GM21825 (cell line): Measurements from ENCODE around the gene OXGR1.
"Not testable (repeated sequence)": the region's sequence is repeated elsewhere in the genome, so short reads cannot be mapped to it uniquely, and the experiment has no call there.

Experiments used
- ATAC-seq: cut with Tn5 transposase; IDR thresholded peaks from one replicate; pipeline ENCODE4 v1.9.1; 2021; ENCODE audit warnings: mild to moderate bottlenecking, moderate library complexity; ENCODE audit not compliant: unreplicated experiment

OXGR1 gene

DNA sequence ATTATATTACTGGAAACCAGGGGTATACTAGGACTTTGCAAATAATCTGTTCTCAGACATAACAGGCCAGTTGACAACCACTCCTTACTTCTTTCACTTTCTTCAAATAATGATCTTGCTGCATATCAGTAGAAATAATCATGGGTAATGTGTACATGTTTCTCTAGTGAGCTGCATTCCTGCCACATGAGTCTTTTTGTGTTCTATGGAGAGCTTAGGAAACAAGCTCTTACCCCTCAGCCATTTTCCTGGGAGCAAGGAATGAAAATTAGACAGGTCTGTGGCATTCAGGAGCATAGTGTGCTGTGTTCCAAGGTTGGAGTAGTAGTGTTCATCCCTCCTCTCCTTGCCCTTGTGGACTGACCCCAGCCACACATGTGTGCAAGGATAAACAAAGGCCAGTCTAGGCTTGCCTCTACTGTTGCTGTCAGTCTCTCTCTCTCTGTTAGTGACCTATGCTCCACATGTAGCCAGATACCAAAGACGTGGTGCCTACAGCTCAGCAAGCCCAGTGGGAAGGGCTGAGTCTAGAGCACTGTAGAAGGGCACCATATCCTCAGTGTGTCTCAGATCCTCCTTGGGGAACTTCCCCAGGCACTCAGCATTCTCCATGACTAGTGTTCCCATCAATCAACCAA is 11.5 kb upstream of the OXGR1 start:
- no peak for ATAC-seq

DNA sequence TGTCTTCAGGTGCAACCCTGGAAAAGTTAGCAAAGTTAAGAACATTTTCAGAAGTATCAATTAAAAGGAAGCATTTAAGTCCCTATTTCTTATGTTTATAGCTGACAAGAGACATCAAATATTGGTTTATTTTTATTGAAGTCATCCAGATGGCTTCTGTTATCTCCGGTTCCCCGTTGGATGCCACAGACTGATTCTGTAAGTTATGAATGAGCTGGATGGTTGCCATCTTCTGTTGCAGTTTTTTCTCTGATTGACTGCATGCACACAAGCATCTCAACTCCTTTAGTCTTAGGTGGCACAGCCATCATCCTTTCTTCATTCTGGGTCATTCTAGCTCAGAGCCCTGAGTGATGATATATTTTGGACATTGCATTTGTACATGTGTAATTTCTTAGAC is 10.6 kb upstream of the OXGR1 start:
- ATAC-seq: no peak

DNA sequence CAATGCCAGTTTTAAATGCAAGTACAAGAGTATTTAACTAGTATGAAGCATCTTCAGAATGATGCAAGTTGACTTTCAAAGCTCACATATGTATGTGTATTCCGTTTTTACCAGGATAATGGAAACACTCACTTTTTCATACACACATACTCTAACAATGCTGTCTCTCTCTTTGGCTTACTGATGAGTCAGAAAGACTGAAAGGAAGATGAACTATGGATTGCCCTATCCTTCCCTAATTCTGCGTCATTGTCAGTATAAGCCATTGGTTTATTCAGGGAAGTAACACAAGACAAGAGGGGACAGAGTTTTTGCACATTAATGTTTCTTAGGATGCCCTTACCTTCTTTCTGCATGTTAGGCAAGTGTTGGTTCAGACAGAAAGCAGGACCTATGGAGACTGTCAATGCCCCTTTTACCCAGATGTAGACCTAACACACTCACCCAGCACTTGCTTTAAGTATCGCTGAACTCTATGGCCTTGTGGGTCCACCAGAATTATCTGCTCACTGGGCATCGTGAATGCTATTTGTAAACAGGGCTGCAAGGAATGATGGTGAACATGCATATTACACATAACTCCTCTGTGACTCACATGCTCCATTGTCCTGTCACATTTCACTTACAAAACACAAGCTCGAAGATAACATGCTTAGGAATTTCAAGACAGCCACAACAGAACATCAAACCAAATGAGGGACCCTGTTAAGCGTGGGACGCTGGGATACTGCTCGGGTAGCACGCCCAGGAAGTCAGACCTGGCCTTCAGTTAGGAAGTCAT is 10.0 kb upstream of the OXGR1 start:
- ATAC-seq: no peak

DNA sequence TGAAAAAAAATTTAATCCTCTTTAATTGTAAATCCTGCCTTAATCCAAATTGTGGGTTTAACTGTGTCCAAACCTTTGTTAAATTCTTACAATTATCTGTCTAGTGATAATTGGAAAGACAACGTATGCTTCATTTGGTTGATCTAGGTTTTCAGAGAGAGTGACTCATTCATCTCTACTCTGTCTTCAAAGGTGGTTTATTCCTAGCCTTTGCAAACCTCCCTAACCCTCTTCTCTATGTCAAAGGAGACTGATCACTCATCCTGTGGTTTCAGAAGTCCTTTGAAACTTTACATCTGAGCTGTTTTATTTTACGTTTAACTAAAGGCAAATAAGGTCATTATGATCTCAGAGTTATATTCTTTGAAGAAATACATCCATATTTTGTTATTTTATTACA is 8.8 kb upstream of the OXGR1 start:
- ATAC-seq: no peak

DNA sequence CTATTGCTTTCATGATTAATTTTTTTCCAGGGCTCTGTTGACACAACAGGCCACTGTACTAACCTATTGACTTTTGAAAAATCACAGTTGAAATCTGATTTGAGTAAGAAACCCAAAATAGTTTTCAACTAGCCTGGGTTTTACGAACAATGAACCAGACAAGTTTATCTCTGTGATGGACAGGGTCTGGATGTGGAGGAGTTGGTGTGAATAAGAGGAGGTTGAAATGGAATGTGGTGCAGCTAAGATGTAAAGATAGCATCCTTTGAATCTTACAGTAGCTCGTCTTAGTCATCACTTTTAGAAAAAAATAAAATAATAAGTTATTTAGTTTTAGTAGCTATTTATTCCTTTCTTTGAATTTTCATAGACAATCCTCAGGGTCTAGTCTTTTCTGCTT is 8.3 kb upstream of the OXGR1 start:
- no peak for ATAC-seq

DNA sequence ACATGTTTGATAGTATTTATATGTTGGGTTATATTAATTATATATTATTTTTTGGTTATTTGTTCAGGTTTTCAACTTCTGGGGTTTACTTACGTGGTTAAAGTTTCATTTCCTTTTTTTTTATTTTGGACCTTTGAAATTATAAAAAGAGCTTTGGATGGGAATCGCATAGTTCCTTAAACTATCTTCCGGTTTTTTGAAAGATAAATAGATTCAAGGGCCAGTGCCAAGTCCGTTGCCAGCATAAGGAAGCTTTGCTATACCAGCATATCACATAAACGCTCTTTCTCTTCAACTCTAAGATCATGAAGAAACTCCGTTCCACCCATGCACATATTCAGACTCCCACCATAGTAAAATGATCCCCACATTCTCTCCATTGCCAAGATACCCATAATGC is 7.4 kb upstream of the OXGR1 start:
- ATAC-seq: no peak

DNA sequence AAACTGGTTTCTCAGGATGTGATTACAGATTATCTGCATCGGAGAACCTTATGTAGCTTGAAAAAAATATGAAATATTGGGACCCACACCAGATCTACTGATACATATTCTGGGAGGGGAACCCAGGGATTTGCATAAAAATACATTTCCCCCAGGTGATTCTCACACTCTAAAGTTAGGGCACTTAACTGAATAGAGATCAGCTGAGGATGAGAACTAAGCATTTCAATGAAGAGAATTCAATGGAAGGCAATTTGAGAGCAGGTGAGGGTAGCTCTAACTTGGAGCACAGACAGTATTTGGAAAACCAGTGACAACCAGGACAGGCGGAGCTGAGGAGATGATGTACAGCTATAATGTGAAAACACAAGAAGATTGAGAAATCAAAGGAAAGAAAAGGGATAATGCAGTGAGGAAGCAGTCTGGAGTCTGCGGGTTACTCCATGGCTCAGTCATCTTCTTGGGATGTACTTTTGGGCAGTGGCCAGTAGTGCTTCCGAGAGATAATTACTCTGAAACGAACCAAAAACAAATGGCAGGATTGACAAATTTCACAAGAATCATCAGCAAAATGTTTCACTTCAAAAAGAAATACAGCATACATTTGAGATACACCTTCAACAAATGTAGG is 6.1 kb upstream of the OXGR1 start:
- no peak for ATAC-seq

DNA sequence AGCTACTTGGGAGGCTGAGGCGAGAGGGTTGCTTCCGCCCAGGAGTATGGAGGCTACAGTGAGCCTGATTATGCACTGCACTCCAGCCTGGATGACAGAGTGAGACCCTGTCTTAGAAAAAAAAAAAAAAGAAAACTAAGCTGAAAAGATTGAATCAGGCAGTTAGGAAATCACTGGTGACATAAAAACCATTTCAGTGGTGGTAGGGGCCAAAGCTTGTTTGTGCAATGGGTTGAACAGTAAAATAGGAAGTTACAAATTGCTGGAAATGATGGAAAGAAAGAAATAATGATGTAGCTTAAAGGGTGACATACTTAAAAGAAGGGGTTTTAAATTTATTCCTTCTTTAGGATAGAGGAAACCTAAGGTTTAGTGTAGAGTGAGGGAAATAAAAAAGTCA is 4.8 kb upstream of the OXGR1 start:
- no peak for ATAC-seq

DNA sequence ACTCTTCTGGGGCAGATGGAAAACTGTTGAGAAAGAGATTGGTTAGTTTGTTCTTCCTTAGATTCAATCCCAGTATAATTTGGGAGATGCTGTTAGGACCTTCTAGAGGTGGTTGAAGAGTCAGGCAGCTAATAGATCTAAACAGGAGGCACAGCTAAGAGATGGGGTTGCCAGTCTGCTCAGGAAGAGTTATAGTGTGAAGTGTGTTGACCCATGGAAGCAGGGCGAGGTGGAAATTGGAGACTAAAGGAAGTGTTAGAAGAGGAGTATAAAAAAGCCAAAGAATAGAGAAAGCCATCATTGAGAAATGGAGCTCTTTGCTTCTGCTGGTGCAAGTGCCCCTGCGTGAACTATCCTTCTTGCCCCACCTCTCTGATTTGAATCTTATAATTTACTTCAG is 3.8 kb upstream of the OXGR1 start:
- no peak for ATAC-seq

DNA sequence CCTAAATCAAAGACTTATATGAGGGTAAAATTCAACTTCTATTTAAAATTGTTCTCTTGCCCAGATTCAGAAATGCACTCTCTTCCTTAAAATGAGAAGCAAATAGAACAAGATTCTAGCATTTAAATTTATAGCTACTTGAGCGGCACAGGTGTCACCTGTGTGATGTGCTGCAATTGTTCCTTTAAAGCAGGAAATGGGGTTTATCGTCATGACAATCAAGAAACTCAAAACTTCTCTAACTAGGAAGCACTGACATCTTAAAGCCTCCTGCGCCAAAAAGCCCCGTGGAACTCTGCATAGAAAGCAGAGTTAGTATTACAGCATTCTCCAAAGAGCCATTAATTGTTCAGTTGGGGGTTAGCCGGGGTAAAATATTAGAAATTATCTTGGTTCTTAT is 2.6 kb upstream of the OXGR1 start:
- ATAC-seq: no peak

DNA sequence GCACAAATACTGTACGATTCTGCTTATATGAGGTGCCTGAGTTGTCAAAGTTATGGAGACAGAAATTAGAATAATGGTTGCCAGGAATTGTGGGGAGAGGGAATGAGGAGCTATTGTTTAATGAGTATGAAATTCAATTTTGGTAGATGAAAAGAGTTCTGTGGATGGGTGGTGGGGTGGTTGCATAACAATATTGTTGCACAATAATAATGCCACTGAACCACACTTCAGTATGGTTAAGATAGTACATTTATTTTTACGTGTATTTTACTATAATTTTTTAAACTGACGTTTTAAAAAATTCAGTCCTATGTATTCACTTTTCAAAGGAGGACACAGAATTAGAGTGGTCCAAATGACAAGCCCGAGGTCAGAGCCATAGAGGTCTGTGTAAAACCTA is 1.8 kb upstream of the OXGR1 start:
- no peak for ATAC-seq

DNA sequence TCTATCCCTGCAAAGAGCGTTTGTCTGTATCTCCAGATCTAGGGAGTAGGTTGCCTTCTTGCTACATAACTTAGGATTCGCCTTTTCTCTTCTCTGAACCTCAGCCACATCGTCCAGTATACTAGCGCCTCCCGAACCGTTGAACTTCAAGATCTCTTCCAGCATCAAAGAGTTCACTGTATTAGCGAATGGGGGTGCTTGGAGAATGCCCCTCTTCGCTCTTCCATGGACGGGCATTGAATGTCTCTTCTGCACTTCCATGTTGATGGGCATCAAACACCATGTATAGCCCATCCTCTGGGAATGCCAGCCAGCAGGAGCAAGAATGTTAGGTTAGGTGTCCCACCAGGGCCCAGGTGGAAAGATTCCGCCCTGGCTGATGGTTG is 575 bp upstream of the OXGR1 start:
- ATAC-seq: no peak

DNA sequence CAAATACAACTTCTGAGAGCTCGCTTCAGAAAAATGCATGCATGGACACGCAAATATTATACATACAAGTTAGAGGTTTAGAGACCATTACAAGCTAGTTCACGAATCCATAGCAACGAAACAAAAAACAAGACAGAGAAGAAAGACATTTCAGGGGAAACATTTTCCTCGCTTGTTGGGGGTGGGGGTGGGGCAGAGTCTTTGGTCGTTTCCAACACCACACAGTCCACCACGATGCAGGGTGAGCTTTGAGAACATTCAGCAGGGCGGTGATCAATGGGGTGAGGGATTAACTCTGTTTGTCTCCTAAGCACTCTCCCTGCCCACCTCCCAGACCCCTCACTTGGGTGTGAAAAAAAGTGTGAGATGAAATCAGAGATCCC is 651 bp downstream of the OXGR1 start:
- no peak for ATAC-seq

DNA sequence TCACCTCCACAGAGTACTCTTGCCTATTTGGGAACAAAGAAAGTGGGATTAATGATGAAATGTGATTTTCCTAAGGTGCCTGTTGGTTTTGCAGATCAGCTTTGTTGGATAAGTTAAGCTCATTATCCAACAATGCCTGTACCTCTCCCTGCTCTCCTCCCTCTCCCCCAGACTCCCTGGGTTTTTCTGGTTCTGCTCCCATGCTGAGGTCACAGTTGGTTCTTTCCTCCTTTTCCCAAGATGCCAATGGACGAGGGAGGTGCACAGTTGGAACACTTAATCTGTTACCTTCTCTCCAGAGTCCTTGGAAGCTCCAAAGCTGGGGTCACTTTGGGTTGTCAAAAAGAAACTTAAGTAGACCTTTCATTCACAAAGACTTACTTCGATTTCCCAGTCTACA is 1.6 kb downstream of the OXGR1 start:
- ATAC-seq: no peak

DNA sequence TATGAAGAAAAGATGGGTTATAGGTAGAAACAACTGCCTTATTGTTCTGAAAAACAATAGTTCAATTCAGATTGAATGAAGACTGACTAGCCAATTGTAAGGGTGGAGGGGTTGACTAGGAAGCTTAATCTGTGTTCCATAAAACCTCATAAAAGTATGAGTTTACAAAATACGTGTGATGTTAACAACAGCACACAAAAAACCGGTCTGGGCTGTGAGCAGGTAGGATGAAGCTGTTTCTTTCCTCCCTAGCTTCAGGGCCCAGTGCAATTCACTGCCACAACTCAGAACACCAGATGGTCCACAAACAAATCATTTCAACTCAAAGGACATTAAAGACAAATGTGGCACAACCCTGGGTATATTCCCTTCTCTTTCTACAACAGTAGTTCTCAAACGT is 3.2 kb downstream of the OXGR1 start:
- no peak for ATAC-seq

DNA sequence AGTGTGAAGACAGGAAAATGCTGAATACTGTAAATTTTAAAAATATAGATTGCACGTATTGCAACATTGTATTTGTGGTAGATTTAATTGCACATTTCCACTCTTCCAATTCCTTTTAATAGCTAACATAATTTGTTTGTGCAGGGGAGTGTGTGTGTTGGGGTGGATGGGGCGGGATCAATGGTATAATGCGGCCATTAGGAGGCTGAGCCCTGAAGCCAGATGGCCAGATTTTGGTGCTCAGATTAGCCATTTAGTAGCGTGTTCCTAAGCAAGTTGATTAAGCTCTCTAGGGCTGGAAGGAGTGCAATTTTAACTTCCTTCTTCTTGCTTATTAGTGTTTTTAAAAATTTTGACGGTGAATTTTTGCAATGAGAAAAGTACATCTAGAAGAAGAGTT is 5.8 kb downstream of the OXGR1 start:
- ATAC-seq: no peak

DNA sequence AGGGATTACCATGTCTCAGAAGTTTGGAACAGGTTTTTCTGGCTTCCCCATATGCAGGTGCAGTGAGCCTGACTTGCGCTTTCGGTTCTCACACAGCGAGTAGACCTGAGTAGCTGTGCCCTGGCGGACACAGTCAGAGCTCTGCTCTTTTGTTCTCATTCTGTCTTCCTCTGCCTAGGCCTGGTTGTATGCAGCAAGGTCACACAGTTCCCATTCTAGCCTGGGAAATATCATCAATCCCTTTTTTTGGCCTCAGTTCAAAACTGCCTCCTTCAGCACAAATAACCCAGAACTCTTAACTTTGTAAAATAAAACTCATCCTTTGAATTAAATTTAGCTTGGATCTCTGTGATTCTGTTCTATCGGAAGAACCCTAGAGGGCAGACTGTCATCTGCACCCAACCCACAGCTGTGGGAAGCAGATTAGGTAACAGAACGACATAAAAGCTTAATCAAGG is 10.2 kb downstream of the OXGR1 start:
- ATAC-seq: peak; percentile 100

DNA sequence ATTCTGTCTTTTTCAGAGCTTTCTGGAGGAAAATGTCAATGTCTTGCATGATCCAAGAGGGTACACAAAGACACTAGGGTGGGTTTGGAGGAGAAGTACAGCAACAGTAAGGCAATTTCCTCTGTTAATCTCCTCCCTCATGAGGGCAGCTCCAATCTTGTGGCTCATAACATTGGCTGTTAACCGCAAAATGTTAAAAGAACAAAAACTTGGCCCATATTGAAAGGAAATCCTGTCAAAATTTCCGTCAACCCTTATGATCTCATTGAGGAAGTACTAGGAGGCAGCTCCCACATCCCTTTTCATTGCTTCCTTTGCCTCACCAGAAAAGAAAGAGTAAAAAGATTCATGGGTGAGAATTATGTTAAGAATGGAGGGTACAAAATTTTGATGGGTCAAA is 11.6 kb downstream of the OXGR1 start:
- no peak for ATAC-seq

DNA sequence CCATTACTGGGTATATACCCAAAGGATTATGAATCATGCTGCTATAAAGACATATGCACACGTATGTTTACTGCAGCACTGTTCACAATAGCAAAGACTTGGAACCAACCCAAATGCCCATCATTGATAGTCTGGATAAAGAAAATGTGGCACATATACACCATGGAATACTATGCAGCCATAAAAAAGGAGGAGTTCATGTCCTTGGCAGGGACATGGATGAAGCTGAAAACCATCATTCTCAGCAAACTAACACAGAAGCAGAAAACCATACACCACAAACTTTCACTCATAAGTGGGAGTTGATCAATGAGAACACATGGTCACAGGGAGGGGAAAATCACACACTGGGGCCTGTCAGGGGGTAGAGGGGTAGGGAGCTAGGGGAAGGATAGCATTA is 14.4 kb downstream of the OXGR1 start:
- not testable (repeated sequence) for ATAC-seq

DNA sequence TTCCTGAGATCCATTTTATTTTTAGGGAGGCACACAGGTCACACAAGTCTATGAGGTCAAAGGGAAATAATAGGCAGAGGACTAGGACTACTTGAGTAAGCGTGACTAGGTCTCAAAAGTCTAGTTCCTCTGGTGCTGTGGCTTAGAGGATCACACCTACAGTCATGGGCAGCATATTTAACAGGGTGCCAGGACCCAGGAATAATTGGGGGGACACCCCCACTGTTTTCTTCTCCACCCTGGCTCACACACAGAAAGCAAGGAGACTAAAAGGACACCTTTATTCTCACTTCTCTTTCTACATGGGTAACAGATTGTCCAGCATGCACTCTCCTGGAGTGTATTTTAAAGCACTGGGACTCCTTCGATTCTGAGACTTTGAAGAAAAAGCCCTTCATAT is 26.2 kb downstream of the OXGR1 start:
- ATAC-seq: no peak

DNA sequence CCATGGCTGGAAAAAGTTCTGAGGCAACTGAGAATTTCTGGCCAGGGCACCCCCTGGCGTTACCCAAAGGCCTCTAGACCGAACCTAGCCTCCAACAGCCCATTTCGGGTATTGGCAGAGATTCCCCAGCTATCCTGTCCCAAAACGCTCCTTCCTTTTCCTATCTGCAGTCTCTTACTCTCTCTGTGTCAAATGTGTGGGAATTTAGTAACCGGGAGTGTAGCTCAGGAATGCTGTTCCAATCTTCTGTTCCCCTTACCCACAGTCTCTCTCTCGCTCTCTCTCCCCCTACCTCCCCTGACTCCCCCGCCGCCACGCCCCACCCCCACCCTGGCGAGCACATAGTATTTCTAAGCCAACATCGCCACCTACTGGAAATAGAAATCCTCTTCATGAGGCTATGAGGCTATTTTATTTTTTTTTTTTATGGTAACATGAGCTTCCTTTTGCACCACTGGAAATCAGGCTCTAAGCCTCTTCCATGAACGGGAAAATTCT is 27.0 kb downstream of the OXGR1 start:
- ATAC-seq: no peak

DNA sequence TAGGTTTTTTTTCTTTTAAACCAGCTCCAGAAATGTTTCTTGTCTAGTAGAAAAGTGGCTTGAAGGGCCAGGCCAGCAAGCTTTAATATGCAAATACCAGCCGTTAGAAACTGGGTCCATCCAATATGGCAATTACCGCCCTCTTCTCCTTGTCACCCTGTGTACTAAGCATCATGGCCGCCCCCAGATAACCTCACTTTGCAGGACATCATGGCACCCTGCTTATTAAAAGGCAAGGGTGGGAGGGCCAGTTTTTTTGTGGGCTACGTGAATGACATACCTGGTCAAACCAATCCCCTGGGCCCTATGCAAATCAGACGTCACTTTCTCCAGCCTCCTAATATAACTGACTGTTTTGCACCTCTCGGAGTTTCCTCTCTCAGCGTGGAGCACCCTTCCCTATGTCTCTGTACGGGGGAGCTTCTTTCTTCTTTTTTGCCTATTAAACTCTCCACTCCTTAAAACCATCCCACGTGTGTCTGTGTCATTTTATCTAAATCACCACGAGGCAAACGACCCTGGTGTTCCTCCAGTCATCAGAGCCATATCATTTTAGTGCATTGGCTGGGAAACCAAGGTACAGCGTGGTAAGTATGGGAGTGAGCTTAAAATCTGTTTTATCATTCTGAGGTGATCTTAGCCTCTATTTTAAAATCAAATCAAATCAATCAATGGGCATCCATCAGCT is 27.7 kb downstream of the OXGR1 start:
- ATAC-seq: no peak
